Measurements from ENCODE around the gene PCCA.

GRCh38 chr13:100350601-100351000 lies 261.7 kb downstream of the PCCA start:
- TF ChIP-seq CTCF (IDR thresholded peaks at IDR 0.05): no peak
- no peak for TF ChIP-seq POLR2A (IDR thresholded peaks at IDR 0.05)

All from adrenal gland (tissue), 5 donors.